SKM-1 (cell line): Measurements from ENCODE around the gene VPS33A.
"Not testable (repeated sequence)": the region's sequence is repeated elsewhere in the genome, so short reads cannot be mapped to it uniquely, and the experiment has no call there.

Experiments used
- DNase-seq: peaks from one replicate; lab custom pipeline; 2025; ENCODE audit not compliant: unreplicated experiment; lab: John Stamatoyannopoulos, UW

Gene VPS33A

DNA sequence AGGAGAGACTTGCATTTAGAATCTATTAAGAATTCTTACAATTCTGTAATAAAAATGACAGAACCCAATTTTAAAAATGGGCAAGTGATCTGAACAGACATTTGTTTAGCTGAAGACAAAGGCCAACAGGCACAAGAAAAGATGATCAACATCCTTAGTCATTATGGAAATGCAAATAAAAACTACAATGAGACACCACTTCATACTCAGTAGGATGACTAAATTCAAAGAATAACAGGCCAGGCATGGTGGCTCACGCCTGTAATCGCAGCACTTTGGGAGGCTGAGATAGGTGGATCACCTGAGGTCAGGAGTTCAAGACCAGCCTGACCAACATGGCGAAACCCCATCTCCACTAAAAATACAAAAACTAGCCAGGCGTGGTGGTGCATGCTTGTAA lies 7.8 kb downstream of the VPS33A start:
- not testable (repeated sequence) for DNase-seq

DNA sequence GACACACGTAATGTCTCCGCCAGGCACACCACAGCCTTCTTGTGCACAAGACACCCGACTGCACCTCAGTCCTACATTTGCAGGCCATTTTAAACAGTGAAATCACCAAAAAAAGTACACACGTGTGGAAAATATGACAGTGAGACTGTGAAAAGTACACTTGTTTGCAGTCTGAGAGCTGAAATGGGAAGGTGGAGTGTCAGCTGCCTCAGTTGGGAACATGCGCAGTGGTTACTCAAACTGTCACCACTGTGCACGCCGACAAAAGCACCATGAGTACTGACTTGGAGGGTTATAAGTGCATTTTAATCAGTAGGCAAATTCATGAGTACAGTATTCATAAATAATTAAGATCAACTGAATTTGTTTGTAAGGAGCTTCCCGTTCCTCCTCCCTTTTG lies 15.8 kb downstream of the VPS33A start:
- no peak for DNase-seq

DNA sequence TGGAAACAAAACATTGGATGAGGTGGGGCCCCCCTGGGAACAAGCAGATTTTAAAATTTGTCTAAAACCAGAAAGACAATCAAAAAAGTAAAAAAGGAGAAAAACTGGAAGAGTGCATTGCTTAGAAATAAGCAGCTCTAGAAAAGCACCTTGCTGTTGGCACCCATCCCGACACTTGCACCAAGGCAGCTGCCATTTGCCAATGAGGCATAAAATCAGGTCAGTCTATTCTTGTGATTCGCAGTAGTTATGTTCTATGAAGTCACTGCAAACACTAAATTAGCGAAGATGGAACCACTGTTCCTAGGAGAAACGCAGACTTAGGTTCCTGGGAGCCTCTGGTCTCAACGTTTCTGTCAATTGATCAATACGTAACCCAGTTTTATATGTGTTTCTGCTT lies 16.2 kb downstream of the VPS33A start:
- DNase-seq: no peak

DNA sequence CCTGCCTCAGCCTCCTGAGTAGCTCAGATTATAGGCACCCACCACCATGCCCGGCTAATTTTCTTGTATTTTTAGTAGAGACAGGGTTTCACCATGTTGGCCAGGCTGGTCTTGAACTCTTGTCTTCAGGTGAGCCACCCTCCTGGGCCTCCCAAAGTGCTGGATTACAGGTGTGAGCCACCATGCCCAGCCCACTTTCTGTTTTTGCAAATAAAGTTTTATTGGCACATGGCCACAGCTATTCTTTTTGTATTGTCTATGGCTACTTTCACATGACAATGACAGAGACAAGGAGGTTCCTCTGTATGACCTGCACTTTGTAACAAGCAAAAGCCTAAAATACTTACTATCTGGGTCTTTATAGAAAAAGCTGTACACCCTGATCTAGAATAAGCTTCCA lies 20.7 kb downstream of the VPS33A start:
- DNase-seq: no peak

DNA sequence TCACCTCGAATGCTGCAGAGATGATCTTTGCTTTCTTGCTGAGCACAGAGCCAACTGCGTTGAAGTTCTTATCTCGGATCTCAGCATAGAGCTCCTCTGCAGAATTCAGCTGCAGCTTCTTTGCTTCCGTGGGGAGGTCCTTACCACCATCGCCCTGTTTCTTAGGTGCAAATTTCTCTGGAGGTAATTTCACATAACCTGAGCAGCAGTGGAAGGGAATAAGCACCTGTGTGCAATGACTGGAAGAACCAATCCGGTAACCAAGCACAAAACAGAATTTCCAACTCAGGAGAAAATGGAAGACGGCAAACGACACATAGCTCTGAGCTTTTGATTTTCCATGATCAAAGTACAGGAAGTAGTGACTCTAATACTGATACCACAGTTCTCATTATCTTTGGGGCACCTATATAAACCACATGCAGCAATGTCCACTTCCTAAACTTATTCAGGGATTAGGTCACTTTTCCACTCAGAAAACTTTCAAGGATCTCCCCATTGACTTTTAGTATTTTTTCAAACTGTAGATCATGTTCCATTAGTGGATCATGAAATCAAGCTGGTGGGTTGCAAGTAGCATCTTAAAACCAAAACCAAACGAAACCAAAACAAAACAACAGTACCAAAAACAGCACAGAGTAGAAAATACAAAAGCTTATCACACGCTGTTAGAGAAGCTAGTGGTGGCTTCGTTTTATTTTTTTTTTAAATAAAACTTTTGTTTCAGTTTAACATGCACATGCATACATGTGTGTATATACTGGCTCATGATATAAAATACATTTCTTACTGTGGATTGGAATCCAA lies 21.5 kb downstream of the VPS33A start:
- no peak for DNase-seq

DNA sequence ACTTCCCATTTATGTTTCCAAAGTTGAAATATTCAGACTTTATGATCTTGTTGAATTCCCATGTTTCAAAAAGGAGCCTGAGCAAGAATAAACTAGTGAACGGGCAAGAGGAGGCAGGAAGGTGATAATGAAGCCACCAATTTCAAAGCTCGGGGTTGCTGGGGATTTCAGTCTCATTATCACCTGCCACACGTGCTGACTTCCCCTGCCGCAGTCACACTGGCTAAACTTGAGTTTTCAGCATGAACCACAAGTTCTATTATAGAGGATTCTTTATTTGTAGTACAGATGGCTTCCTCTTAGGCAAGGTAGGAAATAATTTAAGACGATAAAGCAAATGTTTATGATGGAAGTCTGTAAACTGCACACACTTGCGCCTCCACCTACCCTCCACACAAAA lies 22.3 kb downstream of the VPS33A start:
- DNase-seq: no peak

DNA sequence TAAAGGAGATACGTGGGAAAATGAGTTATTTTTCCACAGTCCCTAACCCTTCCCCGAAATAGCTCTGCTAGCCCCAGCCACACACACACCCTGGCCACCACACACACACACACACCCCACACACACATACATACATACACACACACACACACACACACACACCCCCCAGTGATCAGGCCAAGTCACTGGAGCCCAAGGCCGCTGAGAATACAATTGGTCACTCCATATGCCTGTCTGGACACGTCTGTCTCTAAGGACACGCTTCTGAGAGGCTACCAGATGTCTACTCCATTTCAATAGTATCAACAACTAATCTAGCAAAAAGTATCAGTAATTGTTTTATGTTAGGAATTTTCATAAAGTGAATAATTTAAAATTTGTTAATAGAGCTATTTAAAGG lies 27.4 kb downstream of the VPS33A start:
- no peak for DNase-seq

DNA sequence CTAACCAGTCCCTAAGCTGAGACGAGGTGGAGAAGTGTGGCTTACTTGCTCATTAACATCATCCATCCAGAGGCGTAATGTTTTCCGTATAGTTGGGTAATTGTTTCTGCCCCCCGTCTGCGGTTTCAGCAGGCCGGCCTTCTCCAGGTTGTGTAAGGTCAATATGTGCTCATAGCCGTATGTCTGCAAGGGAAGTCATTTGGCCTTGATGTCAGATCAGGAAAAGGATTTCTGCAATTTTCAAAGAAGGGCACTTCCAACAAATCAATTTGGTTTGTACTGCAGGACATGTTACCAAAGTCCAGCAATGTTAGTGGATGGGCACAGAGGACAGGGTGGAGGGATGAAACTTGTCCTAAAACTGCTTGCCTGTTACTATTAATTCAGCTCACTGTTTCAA lies 30.6 kb downstream of the VPS33A start:
- DNase-seq: no peak

DNA sequence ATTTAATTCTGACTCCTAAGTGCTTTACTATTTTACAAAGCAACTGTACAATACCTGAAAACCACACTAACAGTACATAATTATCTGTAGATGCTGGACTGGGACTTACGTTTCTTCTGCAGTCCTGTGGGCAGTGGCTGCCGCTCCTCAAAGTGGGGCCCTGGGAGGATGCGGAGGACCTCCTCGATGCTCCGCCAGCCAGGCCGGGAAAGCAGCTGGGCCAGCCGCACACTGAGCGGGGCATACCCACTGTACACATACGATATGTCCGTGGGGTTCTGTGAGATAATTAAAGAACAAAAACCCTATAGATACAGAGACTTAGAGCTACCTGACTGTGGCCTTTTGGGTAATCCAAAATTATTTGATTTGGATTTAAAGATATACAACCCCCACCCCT lies 33.6 kb downstream of the VPS33A start:
- no peak for DNase-seq

DNA sequence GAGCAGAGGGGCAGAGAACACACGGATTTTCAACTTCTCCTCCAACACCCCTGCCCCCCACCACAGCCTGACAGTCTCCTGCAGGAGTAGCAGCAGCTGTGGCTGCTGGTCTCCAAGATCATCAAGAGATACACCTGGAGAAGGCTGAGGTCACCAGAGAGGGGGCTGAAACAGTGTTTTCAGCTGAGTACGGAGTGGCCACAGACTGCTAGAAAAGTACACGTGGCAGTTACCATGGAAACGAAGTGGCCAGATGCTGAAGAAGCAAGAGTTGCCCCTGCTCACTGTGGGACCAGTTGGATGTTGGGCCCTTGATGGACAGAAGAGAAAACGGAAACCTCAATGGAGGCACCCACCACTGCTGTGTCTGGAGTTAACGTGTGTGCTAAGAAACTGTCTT lies 35.5 kb downstream of the VPS33A start:
- DNase-seq: no peak

DNA sequence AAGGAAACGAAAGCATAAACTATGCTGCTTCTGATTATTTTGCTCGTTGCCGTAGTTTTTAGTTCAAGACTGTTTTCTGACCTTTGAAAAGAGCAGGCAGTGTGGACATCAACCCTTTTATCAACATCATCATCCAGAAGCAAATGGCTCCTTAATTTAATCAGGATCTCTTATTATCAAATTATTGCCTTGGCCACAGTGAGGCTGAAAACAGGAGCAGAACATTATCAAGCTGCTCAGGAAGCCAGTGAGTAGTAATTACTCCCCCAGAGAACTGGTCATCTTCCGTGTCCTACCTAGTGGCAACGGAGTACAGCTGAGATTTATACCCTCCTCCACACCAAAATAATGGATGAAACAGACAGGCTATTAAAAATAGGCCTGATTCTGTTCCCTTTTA lies 38.2 kb downstream of the VPS33A start:
- no peak for DNase-seq

DNA sequence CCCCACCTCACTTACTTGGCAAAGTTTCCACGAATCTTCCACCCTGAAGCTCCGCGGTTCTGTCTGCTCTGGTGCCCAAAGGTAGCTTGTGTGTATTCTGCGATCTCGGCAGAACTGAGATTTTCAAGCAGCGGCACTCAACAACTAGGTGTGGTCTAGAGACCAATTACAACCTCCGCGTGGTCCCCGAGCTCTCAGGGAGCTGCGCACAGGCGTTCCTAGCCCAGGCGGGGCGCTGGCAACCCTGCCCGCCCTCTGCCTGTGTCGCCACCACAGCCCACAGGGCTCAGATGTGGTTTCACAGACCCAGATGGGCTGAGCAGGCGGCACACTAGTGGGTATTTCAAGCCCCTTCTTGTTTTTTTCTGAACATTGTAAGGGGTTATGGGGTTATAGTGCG lies 39.0 kb downstream of the VPS33A start:
- no peak for DNase-seq

DNA sequence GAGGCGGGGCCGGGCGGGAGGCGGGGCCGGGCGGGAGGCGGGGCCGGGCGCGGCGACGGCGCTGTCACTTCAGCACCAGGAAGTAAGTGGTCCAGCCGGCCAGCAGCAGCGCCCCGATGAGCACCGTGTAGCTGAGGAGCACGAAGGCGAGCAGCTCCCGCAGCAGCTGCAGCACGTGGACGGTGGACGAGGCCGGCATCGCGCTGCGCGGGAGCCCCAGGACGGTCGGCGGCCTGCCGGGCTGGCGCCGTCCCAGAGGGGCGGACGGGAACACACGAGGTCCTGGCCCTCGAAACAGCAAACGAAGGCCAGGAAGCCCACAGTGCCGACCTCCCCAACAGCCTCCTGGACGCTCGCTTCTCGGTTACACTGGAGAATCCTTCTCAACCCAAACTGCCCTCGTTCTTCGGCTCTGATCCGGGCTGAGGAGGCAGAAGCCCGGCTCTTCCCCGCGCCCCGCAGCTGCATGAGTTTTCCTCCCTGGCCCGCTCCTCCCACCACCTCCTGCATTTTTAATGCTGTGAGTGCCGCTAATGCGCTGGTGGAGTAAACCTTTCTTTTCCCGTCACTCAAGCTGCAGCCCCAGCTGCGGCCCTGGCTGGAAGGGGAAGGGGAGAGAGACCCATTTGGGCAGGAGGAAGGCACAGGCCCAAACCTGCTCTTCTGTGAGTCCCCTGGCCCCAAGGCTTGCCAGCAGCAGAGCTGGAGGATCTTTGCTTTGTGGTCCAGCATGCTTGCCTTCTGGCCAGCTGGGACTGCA lies 39.7 kb downstream of the VPS33A start:
- DNase-seq: no peak

DNA sequence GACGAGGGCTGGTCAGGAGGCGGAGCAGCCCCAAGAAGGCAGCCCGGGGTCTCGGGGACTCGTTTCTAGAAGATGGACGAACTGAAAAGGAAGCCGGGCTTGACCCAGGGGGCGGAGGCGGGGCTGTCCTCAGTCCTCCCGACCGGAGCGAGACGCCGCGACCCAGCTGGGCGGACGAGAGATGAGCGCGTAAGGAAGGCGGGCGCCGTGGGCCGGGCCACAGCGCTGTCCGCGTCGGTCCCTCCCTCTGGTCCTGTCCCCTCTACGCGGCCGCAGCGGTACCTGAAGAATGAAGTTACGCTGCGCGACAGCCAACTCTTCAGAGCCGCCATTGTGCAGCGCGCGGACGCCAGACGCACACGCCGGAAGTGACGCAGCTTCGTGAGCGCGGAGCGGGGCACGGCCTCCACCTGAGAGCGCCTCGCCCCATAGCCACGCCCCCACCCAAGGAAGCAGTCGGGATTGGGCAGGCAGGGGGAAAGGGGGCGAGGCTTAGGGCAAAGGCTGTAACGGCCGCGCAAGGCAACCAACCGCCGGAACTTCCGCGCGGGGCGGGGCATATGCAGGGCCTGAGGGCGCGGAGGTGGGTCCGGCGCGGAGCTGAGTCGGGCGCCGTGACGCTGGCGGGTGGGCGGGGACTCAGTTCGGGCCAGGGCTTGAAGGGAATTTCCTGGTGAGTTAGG lies 40.5 kb downstream of the VPS33A start, which contains the start of gene DIABLO:
TSS of gene DIABLO (minus strand) at position 370 of the 683 bp plus-strand sequence. CDS start at position 332, 38 bp downstream.
- peak; percentile 75 for DNase-seq

DNA sequence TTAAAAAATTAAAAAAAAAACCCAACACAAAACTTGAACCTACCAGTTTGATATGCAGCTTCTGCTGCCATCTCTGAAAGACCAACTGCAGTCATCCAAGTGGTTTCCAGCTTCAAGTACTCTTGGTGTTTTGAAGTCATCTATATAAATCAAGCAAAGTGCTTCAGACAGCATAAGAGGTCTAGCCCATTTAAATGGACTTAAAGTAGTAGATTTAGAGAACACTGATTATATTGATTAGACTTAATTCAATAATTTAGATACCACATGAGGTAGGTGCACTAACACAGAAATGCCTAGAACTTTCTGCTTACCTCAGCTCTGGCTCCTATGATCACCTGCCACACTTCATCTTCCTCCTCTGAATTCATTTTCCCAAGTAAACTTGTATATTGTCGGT lies 49.8 kb downstream of the VPS33A start:
- no peak for DNase-seq

DNA sequence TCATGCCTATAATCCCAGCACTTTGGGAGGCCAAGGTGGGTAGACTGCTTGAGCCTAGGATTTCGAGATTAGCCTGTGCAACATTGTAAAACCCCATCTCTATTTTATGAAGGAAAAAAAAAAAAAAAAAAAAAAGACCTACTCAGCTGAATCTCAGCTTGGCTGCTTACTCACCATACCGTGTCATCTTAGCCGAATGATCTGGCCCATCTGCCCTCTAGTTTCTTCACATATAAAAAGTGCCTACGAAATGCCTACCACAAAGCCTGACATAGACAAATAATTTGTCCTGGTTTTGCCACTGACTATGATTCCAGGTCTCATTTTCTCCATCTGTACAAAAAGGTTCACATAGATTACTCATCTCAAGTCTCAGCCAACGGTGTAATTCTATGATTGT lies 50.5 kb downstream of the VPS33A start:
- no peak for DNase-seq

DNA sequence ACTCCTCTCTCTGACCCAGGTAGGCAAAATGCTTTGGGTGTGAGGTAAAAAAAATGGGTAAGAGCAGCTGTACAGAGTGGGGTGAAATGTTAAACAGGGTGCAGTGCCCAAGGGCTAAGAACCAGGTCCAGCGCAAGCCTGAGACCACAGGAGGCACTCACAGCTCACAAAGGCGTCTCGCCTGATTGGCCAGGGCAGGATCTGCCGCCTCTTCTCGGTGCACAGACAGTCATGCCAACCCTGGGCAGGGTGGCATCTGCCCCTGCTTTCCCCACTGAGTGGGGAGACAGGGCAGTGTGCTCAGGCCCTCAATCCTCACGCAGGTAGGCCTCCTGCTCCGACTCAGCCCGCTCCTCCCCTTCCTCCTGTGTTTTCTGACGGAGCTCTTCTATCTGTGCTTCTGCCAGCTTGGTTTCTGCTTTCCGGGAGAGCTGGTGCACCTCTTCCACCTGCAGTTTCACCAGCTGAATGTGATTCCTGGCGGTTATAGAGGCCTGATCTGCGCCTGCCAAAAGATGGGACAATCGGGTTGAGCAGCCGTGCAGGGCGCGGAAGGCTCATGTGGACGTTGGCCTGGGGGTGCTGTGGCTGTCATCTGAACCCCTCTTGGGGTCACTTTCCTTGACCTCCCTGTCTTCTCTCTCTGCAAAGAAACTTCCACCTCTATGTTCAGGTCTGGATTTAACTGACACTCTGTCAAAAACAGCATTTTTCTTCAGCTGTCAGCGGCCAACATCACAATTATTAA lies 58.0 kb downstream of the VPS33A start:
- DNase-seq: no peak

DNA sequence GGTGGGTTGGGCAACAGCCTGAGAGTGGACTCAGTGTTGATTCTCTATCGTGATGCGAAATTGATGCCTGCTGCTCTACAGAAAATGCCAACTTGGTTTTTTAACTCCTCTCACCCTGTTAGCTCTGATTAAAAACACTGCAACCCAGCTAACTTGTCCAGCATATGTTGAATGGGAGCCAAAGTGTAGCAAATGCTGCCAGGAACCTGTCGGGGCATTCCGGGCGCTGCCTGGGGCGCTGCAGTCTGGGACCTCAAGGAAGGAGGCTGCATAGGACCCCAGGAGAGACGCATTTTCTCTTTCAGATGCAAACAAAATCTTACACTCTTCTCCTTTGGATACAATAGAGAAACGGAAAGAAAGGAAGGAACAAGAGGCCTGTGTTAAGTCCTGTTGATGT lies 58.9 kb downstream of the VPS33A start:
- DNase-seq: no peak

DNA sequence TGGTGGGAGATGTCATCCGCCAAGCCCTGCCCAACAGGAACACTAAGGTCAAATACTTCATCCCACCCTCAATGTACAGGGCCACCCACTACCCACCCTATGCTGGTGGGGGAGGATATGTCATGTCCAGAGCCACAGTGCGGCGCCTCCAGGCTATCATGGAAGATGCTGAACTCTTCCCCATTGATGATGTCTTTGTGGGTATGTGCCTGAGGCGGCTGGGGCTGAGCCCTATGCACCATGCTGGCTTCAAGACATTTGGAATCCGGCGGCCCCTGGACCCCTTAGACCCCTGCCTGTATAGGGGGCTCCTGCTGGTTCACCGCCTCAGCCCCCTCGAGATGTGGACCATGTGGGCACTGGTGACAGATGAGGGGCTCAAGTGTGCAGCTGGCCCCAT lies 59.3 kb downstream of the VPS33A start:
- DNase-seq: no peak

DNA sequence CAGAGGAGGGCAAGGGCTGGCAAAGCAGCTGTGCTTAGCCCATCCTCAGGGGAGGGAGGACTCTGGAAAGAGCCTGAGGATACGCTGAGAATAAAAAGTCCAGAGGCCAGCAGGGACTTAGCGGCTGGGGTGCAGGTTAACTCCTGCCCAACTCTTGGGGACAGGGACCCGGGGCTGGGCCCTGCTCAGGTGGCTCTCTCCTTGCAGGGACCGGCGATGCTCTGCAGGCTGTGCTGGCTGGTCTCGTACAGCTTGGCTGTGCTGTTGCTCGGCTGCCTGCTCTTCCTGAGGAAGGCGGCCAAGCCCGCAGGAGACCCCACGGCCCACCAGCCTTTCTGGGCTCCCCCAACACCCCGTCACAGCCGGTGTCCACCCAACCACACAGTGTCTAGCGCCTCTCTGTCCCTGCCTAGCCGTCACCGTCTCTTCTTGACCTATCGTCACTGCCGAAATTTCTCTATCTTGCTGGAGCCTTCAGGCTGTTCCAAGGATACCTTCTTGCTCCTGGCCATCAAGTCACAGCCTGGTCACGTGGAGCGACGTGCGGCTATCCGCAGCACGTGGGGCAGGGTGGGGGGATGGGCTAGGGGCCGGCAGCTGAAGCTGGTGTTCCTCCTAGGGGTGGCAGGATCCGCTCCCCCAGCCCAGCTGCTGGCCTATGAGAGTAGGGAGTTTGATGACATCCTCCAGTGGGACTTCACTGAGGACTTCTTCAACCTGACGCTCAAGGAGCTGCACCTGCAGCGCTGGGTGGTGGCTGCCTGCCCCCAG lies 60.0 kb downstream of the VPS33A start:
- no peak for DNase-seq
